ENCODE results near the gene TMTC3. TPM values are rescaled to one million over a fixed set of nuclear protein-coding genes. Genes with fewer than 3 reads are reported as not detected.

The TMTC3 gene
- total RNA-seq, 1 donor from 2014 or later, result 42.0 TPM

DNA sequence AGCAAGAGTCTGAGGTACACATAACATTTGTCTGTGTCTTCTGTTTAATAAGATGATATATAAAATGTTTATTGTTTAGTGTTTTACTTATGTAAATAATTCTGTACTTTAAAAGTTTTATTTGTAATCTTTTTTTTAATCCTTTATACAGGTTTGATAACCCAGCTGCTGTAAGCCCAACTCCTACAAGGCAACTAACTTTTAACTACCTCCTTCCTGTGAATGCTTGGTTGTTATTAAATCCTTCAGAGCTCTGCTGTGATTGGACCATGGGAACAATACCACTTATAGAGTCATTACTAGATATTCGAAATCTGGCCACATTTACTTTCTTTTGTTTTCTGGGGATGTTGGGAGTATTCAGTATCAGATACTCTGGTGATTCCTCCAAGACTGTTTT, 24.1 kb downstream of the TMTC3 start:
- peaks cover 52% of the 10 kb centered on the region for H3K36me3 Mint-ChIP-seq (ENCODE audit: unreplicated experiment)

GRCh38 chr12:88167384-88167783, 25.3 kb downstream of the TMTC3 start:
- TF ChIP-seq CTCF (IDR thresholded peaks at IDR 0.05), result no peak
- H3K36me3 Mint-ChIP-seq (ENCODE audit: unreplicated experiment), result peaks cover 48% of the 10 kb centered on the region
- no peak overlapping the region for H3K27ac Mint-ChIP-seq (ENCODE audit: unreplicated experiment)
- no peak overlapping the region for H3K4me3 Mint-ChIP-seq (ENCODE audit: unreplicated experiment)
- no peaks in the 10 kb centered on the region for H3K9me3 Mint-ChIP-seq (ENCODE audit: unreplicated experiment)
- DNase-seq (ENCODE audit: extremely low spot score, unreplicated experiment), result no peak
- H3K4me1 Mint-ChIP-seq (ENCODE audit: unreplicated experiment), result peaks cover under 1% of the 10 kb centered on the region
- H3K27me3 Mint-ChIP-seq (ENCODE audit: unreplicated experiment), result no peaks in the 10 kb centered on the region

More for the DNA sequence above, 24.1 kb downstream of the TMTC3 start:
- Mint-ChIP-seq H3K27ac (ENCODE audit: unreplicated experiment) (no peak overlapping the region), H3K9me3 (ENCODE audit: unreplicated experiment) (no peaks in the 10 kb centered on the region), H3K4me3 (ENCODE audit: unreplicated experiment) (no peak overlapping the region), H3K4me1 (ENCODE audit: unreplicated experiment) (no peaks in the 10 kb centered on the region), H3K27me3 (ENCODE audit: unreplicated experiment) (no peaks in the 10 kb centered on the region)
- no peak for DNase-seq (ENCODE audit: extremely low spot score, unreplicated experiment)
- no peak for TF ChIP-seq CTCF (IDR thresholded peaks at IDR 0.05)

DNA sequence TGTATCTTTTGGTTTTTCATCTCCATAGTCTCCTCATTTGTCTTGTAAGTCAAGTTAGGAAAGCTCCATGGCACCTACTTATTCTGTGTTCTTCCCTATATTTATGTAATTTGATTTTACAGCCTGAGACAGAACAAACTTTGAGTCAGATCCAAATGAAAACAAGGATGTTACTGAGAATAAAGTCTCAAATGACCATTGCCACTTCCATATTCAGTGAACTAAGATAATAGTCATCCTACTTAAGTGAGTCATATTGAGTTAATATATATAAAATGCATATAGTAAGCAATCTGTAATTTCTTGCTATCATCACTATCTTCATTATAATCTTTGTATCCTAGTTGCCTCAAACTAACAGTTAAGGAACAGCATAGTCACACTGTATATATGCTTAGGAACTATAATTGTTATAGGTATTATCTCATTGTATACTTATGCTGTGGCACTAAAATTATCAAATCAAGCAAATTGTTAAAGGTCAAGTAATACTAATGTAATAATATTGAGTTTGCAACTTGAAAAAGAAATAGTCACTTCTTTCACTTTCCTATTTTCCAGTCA, 30.8 kb downstream of the TMTC3 start:
- Mint-ChIP-seq H3K9me3 (ENCODE audit: unreplicated experiment) (no peaks in the 10 kb centered on the region), H3K27me3 (ENCODE audit: unreplicated experiment) (no peaks in the 10 kb centered on the region), H3K27ac (ENCODE audit: unreplicated experiment) (peak overlapping the region; percentile 15), H3K4me1 (ENCODE audit: unreplicated experiment) (peaks cover 5% of the 10 kb centered on the region), H3K4me3 (ENCODE audit: unreplicated experiment) (no peak overlapping the region), H3K36me3 (ENCODE audit: unreplicated experiment) (peaks cover 47% of the 10 kb centered on the region)
- no peak for DNase-seq (ENCODE audit: extremely low spot score, unreplicated experiment)
- TF ChIP-seq CTCF (IDR thresholded peaks at IDR 0.05), result no peak

GRCh38 chr12:88175544-88175943, 33.4 kb downstream of the TMTC3 start:
- H3K4me3 Mint-ChIP-seq (ENCODE audit: unreplicated experiment), result no peak overlapping the region
- H3K27me3 Mint-ChIP-seq (ENCODE audit: unreplicated experiment), result no peaks in the 10 kb centered on the region
- H3K27ac Mint-ChIP-seq (ENCODE audit: unreplicated experiment), result no peak overlapping the region
- H3K36me3 Mint-ChIP-seq (ENCODE audit: unreplicated experiment), result peaks cover 37% of the 10 kb centered on the region
- H3K9me3 Mint-ChIP-seq (ENCODE audit: unreplicated experiment), result no peaks in the 10 kb centered on the region
- peaks cover 5% of the 10 kb centered on the region for H3K4me1 Mint-ChIP-seq (ENCODE audit: unreplicated experiment)
- DNase-seq (ENCODE audit: extremely low spot score, unreplicated experiment), result no peak
- no peak for TF ChIP-seq CTCF (IDR thresholded peaks at IDR 0.05)

- Mint-ChIP-seq H3K27ac (ENCODE audit: unreplicated experiment) (no peak overlapping the region), H3K4me1 (ENCODE audit: unreplicated experiment) (no peaks in the 10 kb centered on the region), H3K4me3 (ENCODE audit: unreplicated experiment) (no peak overlapping the region), H3K9me3 (ENCODE audit: unreplicated experiment) (no peaks in the 10 kb centered on the region), H3K36me3 (ENCODE audit: unreplicated experiment) (peaks cover 38% of the 10 kb centered on the region), H3K27me3 (ENCODE audit: unreplicated experiment) (no peaks in the 10 kb centered on the region)
- no peak for DNase-seq (ENCODE audit: extremely low spot score, unreplicated experiment)
- no peak for TF ChIP-seq CTCF (IDR thresholded peaks at IDR 0.05)
Observed at GRCh38 chr12:88179436-88180014, 37.4 kb downstream of the TMTC3 start.

Data from osteocyte (in vitro differentiated cells).